GM12872 (cell line): ENCODE data around the gene TRAF3.

Experiments
- TF ChIP-seq, protein P1 (sequence below): IDR thresholded peaks from 3 replicates; pipeline ENCODE4 v1.5.1; 2011; ENCODE audit warnings: low read depth, mild to moderate bottlenecking, low read length, moderate library complexity; ENCODE audit not compliant: insufficient read depth

TRAF3 gene

DNA sequence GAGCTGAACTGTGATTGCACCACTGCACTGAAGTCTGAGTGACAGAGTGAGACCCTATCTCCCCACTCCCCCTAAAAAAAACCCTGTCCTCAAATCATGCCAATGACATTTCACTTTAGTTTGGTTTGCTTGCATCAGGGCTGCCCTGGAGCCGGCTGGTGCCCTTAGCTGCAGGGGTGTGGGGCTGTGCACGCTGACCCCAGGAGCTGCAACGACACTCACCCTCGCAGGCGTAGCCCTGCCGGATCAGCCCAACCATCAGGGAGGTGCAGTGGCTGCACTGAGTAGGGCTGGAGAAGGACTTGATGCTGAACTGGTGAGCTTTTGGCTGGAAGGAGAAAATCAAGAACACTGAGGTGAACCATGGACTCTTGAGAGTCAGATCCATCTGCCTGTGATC is 175.0 kb downstream of the TRAF3 start:
- TF ChIP-seq, protein P1, sequence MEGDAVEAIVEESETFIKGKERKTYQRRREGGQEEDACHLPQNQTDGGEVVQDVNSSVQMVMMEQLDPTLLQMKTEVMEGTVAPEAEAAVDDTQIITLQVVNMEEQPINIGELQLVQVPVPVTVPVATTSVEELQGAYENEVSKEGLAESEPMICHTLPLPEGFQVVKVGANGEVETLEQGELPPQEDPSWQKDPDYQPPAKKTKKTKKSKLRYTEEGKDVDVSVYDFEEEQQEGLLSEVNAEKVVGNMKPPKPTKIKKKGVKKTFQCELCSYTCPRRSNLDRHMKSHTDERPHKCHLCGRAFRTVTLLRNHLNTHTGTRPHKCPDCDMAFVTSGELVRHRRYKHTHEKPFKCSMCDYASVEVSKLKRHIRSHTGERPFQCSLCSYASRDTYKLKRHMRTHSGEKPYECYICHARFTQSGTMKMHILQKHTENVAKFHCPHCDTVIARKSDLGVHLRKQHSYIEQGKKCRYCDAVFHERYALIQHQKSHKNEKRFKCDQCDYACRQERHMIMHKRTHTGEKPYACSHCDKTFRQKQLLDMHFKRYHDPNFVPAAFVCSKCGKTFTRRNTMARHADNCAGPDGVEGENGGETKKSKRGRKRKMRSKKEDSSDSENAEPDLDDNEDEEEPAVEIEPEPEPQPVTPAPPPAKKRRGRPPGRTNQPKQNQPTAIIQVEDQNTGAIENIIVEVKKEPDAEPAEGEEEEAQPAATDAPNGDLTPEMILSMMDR: no peak

DNA sequence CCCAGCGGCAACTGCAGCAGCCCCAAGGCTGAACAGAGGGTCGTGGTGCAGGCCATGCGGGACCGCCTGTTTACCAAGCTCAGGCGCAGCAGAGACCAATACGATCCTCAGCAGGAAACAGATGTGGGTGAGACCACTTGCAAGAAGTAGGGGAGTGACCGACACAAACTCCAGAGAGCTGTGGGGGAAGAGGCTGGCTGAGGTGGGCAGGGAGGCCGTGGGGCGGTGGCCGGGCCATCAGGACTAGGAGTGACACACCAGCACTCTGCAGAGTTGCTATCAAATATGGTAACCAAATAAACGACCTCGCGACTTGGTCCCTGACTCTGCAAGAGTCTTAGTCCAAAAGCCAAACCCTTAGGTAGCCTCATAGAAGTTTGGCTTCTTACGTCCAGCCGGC is 175.9 kb downstream of the TRAF3 start:
- TF ChIP-seq, protein P1: no peak

DNA sequence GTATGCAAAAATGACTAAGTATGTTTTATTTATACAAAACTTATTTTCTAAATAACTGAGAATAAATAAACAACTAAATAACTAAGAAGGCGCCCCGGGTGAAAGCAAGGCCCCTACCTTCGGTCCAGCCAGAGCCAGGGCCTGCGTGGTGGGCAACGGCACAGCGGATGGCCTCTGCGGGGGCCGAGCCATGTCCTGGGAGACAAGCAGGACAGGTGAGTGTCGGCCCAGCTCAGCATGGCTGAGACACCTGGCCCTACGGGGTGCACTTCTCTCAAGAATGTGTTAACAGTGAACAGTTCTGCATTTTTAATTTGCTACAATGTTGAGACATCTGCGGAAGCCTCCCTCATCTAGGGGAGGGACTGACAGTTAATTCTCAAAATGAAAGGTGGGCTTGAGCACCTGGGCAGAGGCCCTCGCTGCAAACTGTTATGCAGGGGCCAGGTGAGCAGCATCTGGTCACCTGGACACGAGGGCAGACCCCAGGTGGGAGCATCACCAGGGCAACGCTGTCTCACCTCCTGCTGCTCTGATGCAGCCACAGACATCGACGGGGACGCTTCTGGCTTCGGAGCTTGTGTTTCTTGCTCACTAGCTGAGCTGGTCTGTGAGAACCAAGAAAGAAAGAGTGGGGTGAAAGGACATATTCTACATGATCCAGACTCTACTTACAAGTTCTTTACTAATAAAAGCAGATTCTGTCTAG is 177.0 kb downstream of the TRAF3 start:
- TF ChIP-seq, protein P1: no peak

DNA sequence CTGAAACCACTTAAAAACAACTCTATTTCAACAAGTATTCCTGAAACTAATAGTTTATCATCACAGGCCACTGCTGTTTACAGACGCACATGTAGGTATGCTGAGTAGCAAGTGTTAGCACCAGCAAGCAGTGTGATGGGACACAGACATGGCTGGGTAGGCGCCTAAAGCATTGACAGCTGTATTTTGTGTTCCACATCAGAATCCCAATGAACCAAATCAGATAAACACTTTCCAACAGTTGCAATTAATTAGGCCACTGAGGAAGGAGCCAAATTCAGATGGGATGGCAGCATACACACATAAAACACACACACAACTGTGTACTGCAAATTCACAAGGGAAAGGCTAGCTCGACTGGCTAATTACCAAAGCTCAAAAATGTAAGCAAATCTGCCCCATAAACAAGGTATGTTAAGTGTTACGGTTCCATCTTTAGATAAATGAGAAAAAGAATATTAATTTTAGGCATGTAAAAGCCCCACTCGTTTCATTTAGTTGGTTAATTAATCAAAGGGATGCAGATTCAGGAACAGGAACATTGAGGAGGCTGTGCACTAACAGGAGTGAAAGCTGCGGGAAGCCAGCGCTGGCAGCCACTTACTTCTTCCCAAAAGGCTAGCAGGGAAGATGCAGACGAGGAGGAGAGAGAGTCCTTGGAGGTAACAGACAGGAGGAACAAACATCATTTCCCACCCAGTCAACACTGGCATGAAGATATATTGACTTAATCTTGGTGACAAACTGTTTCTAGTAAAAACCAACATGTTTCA is 178.6 kb downstream of the TRAF3 start:
- TF ChIP-seq, protein P1: no peak

DNA sequence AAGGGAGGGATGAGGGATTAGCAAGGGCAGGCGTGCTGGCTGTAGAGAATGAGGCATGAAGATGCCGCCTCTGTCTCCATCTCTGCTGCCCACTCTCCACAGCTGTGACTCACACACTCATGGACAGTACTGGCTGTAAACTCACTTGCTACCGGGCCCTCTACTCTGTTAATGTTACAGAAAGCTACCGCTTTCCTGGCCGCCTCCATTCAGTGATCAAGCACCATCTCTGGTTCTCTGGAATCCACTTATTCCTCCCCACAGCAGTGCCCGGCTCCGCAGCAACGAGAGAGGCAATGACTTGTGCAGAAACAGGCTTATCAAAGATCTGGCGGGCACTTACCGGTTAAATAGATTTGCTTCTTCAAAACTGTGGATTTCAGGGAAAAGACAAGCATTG is 180.0 kb downstream of the TRAF3 start:
- TF ChIP-seq, protein P1: no peak

DNA sequence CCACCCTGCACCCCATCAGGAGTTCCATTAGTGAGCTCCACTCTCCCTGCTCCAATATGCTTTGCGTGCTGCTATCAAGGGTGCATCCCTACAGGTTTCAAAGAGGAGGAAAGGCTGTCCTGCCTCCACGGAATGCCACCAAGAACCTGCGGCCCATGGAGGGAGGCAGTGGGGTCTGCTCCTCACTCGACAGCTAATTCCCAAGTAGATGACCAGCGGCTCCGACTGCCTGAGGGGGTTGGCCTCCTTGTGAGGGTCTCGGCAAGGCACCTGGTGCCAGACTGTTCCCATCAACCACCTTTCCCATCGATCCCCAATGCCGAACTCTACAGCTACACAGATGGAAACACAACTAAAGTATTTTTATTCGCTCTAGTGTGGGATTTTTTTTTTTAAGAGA is 181.2 kb downstream of the TRAF3 start:
- TF ChIP-seq, protein P1: no peak
